ENCODE results near the gene PTPRQ. TPM values are rescaled to one million over a fixed set of nuclear protein-coding genes. Genes with fewer than 3 reads are reported as not detected.

The PTPRQ gene
- total and polyA plus RNA-seq, 2 of the 8 experiments (the other 6 are each of a cell fraction or from before 2014, with no cell fraction given) = not detected

- TF ChIP-seq CHD7 (IDR thresholded peaks at IDR 0.05; ENCODE audit: insufficient replicate concordance, low read length) (no peak), NRF1 (IDR thresholded peaks at IDR 0.05; ENCODE audit: low read depth, low read length) (no peak), ATF3 (IDR thresholded peaks at IDR 0.05; ENCODE audit: insufficient read depth, low read depth, low read length) (no peak), ATF2 (IDR thresholded peaks at IDR 0.05; ENCODE audit: low read length) (no peak)
Observed at GRCh38 chr12:80553316-80553715, 109.3 kb downstream of the PTPRQ start (continued).

All from H1 (cell line).